Loucy (cell line): Measurements from ENCODE around the gene APOH.

Experiments
- H2AFZ ChIP-seq: fragments of 200-600 bp; sonication (generic); 2 replicates; pipeline ENCODE4 v1.6.0; 2016; ENCODE audit warnings: antibody characterized with exemption, mild to moderate bottlenecking, low read length, moderate library complexity
- H3F3A ChIP-seq: fragments of 200-600 bp; 2 replicates; pipeline ENCODE4 v1.6.0; 2016; ENCODE audit warnings: antibody characterized with exemption, low read depth, mild to moderate bottlenecking
- H3K27me3 ChIP-seq: fragments of 200-600 bp; sonication (generic); 2 replicates; pipeline ENCODE4 v1.6.1; 2014; ENCODE audit warnings: low read length, mild to moderate bottlenecking; ENCODE audit not compliant: insufficient read depth, poor library complexity, severe bottlenecking
- H3K36me3 ChIP-seq: fragments of 200-600 bp; sonication (generic); 2 replicates; pipeline ENCODE4 v1.6.1; 2016; ENCODE audit warnings: low read length; ENCODE audit not compliant: insufficient read depth
- H3K4me1 ChIP-seq: fragments of 200-600 bp; sonication (generic); 2 replicates; pipeline ENCODE4 v1.5.1; 2014; ENCODE audit warnings: low read length, mild to moderate bottlenecking; ENCODE audit not compliant: insufficient read depth, poor library complexity, severe bottlenecking
- H3K4me2 ChIP-seq: fragments of 200-600 bp; sonication (generic); 2 replicates; pipeline ENCODE4 v1.6.0; 2014; ENCODE audit warnings: antibody characterized with exemption, low read length, low read depth, mild to moderate bottlenecking; ENCODE audit not compliant: poor library complexity, severe bottlenecking
- H3K4me3 ChIP-seq: fragments of 200-600 bp; sonication (generic); 2 replicates; pipeline ENCODE4 v1.5.1; 2014; ENCODE audit warnings: low read length, mild to moderate bottlenecking, mixed read lengths; ENCODE audit not compliant: poor library complexity, severe bottlenecking
- H3K79me2 ChIP-seq: fragments of 200-600 bp; sonication (generic); 2 replicates; pipeline ENCODE4 v1.6.1; 2014; ENCODE audit warnings: low read length; ENCODE audit not compliant: insufficient read depth
- H3K9ac ChIP-seq: fragments of 200-600 bp; sonication (generic); 2 replicates; pipeline ENCODE4 v1.6.0; 2014; ENCODE audit warnings: mild to moderate bottlenecking, low read depth, low read length, moderate library complexity; ENCODE audit not compliant: poor library complexity, severe bottlenecking
- H3K9me2 ChIP-seq: fragments of 200-600 bp; sonication (generic); replicated peaks from 2 replicates; pipeline ENCODE4 v1.6.1; 2016; ENCODE audit warnings: low read depth, low read length, mixed read lengths
- H3K9me3 ChIP-seq: fragments of 200-600 bp; sonication (generic); 2 replicates; pipeline ENCODE4 v1.6.1; 2014; ENCODE audit warnings: mild to moderate bottlenecking, antibody characterized with exemption, low read length, low read depth; ENCODE audit not compliant: insufficient read depth
- H4K20me1 ChIP-seq: fragments of 200-600 bp; sonication (generic); 2 replicates; pipeline ENCODE4 v1.6.0; 2014; ENCODE audit warnings: antibody characterized with exemption, low read length, mild to moderate bottlenecking; ENCODE audit not compliant: insufficient read depth, poor library complexity, severe bottlenecking
- EZH2phosphoT487 ChIP-seq: fragments of 200-600 bp; IDR thresholded peaks from 2 replicates; pipeline ENCODE4 v1.6.1; 2018; ENCODE audit warnings: antibody characterized with exemption, mild to moderate bottlenecking, moderate library complexity, borderline replicate concordance
- TF ChIP-seq, protein P1 (sequence below): fragments of 200-600 bp; sonication (generic); conservative IDR thresholded peaks from 2 replicates; pipeline ENCODE4 v1.5.1; 2014; ENCODE audit warnings: mild to moderate bottlenecking, antibody characterized with exemption, low read length

APOH gene

DNA sequence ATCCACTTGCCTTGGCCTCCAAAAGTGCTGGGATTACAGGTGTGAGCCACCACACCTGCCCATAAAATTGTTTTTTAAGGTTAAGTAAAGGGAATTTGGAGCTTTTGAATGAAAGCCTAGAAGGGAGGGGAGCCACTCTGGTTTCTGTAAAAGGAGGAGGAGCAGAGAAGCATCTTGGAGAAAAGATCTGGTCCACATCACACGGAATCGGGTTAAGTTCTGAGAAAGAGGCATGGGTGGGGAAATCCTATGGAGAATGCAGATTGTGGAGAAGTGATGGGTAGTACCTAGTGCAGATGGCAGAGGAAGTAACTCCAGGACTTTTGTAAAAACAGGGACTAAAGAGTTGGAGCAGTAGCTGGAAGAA is 19.0 kb downstream of the APOH start:
- H2AFZ ChIP-seq, result no peak overlapping the region
- no peaks in the 10 kb centered on the region for H3K79me2 ChIP-seq
- no peak for TF ChIP-seq EZH2phosphoT487
- TF ChIP-seq, protein P1, sequence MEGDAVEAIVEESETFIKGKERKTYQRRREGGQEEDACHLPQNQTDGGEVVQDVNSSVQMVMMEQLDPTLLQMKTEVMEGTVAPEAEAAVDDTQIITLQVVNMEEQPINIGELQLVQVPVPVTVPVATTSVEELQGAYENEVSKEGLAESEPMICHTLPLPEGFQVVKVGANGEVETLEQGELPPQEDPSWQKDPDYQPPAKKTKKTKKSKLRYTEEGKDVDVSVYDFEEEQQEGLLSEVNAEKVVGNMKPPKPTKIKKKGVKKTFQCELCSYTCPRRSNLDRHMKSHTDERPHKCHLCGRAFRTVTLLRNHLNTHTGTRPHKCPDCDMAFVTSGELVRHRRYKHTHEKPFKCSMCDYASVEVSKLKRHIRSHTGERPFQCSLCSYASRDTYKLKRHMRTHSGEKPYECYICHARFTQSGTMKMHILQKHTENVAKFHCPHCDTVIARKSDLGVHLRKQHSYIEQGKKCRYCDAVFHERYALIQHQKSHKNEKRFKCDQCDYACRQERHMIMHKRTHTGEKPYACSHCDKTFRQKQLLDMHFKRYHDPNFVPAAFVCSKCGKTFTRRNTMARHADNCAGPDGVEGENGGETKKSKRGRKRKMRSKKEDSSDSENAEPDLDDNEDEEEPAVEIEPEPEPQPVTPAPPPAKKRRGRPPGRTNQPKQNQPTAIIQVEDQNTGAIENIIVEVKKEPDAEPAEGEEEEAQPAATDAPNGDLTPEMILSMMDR, result no peak
- H3K9me3 ChIP-seq, result no peaks in the 10 kb centered on the region
- no peaks in the 10 kb centered on the region for H3K27me3 ChIP-seq
- H3K9me2 ChIP-seq, result no peaks in the 10 kb centered on the region
- no peaks in the 10 kb centered on the region for H3F3A ChIP-seq
- H3K4me1 ChIP-seq, result no peaks in the 10 kb centered on the region
- no peaks in the 10 kb centered on the region for H3K36me3 ChIP-seq
- H3K4me3 ChIP-seq, result no peak overlapping the region
- no peak overlapping the region for H3K9ac ChIP-seq
- no peak overlapping the region for H3K4me2 ChIP-seq
- H4K20me1 ChIP-seq, result no peaks in the 10 kb centered on the region

DNA sequence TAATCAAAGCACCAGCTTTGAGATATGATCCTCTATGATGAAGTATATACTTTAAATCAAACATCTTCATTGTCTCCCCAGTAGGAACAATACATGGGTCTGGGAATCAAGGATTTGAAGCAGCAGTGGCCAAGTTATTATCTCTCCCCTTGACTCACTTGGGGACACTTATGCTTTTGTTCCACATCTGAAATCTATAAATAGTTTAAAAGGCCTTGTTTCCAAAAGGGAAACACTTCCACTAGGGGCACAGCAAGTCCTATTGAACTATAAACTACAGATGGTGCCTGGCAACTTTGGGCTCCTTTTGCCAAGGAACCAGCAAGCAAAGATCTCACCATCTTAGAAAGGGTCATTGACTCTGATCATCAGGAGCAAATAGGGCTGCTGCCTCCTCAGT is 21.3 kb downstream of the APOH start:
- Histone ChIP-seq H3K4me1 (no peaks in the 10 kb centered on the region), H3K9me3 (no peaks in the 10 kb centered on the region), H3K4me2 (no peak overlapping the region), H4K20me1 (no peaks in the 10 kb centered on the region), H3K9ac (no peak overlapping the region), H3K36me3 (no peaks in the 10 kb centered on the region), H3K9me2 (no peaks in the 10 kb centered on the region), H2AFZ (no peak overlapping the region), H3K79me2 (no peaks in the 10 kb centered on the region), H3K4me3 (no peak overlapping the region), H3K27me3 (no peaks in the 10 kb centered on the region), H3F3A (no peaks in the 10 kb centered on the region)
- TF ChIP-seq EZH2phosphoT487, result no peak
- TF ChIP-seq, protein P1, result no peak

DNA sequence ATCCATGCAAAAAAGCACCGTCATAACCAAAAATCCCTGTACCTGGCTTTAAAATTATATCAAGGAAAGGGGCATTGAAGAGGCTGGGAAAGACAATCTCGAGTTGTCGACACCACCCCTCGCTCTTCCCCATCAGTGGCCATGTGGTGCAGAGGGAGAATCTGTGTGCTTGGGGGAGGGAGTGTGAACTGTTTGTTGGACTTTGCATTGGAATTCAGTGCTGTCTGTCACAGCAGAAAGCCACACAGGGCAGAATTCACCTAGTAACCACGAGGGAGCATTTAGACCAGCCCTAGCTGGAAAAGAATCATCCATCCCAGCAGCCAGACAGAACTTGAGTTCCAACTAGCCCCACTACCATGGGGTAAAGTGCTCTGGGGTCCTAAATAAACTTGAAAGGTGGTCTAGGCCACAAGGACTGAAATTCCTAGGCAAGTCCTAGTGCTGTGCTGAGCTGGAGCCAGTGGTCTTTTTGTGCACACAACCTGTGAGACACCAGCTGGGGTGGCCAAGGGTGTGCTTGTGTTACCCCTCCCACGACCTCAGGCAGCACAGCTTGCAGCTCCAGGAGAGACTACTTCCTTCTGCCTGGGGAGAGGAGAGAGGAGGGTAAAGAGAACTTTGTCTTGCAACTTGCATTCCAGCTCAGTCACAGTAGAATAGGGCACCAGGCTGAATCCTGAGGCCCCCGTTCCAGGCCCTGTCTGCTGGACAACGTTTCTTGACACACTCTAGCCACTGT is 25.8 kb downstream of the APOH start:
- H3F3A ChIP-seq, result no peaks in the 10 kb centered on the region
- TF ChIP-seq, protein P1, result no peak
- no peak for TF ChIP-seq EZH2phosphoT487
- H3K79me2 ChIP-seq, result no peaks in the 10 kb centered on the region
- no peak overlapping the region for H2AFZ ChIP-seq
- H3K9ac ChIP-seq, result no peak overlapping the region
- no peaks in the 10 kb centered on the region for H4K20me1 ChIP-seq
- no peaks in the 10 kb centered on the region for H3K4me1 ChIP-seq
- no peaks in the 10 kb centered on the region for H3K27me3 ChIP-seq
- no peak overlapping the region for H3K4me3 ChIP-seq
- H3K9me3 ChIP-seq, result no peaks in the 10 kb centered on the region
- no peaks in the 10 kb centered on the region for H3K36me3 ChIP-seq
- H3K9me2 ChIP-seq, result no peaks in the 10 kb centered on the region
- no peak overlapping the region for H3K4me2 ChIP-seq
